ENCODE measurements around the gene CHD2.

DNA sequence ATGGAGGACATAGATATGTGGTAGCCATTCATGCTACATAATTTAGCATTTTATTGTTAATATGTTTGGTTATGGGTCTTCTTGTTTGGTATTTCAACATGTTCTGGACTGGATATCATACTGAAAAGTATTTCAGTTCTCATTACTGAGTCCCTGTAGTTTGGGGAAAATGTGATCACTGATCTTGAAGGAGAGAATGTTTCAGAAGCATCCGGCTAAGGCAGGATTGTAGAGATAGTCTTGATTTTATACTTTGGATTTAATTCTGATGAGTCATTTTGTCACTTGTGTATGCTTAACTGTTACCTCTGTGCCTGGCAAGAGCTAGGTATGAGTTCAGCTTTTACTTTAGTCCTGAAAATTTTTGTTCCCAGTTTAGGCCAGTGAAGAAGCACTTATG is 7.1 kb downstream of the CHD2 start:
- TF ChIP-seq, protein P1, sequence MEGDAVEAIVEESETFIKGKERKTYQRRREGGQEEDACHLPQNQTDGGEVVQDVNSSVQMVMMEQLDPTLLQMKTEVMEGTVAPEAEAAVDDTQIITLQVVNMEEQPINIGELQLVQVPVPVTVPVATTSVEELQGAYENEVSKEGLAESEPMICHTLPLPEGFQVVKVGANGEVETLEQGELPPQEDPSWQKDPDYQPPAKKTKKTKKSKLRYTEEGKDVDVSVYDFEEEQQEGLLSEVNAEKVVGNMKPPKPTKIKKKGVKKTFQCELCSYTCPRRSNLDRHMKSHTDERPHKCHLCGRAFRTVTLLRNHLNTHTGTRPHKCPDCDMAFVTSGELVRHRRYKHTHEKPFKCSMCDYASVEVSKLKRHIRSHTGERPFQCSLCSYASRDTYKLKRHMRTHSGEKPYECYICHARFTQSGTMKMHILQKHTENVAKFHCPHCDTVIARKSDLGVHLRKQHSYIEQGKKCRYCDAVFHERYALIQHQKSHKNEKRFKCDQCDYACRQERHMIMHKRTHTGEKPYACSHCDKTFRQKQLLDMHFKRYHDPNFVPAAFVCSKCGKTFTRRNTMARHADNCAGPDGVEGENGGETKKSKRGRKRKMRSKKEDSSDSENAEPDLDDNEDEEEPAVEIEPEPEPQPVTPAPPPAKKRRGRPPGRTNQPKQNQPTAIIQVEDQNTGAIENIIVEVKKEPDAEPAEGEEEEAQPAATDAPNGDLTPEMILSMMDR (IDR thresholded peaks at IDR 0.05; ENCODE audit: low read length), result no peak
- TF ChIP-seq EZH2 (IDR thresholded peaks at IDR 0.05; ENCODE audit: borderline replicate concordance, low read length), result no peak

Data from OCI-LY1 (cell line).